GM18526 (cell line): ENCODE data around the gene SPCS2.

Experiments
- POLR2A ChIP-seq: IDR thresholded peaks from 3 replicates; pipeline ENCODE4 v1.6.1; 2011; ENCODE audit not compliant: insufficient read length; ENCODE audit errors: extremely low read depth

SPCS2 gene

GRCh38 chr11:75014129-75014528 lies 65.1 kb downstream of the SPCS2 start:
- TF ChIP-seq POLR2A: no peak

GRCh38 chr11:75022296-75022695 lies 73.2 kb downstream of the SPCS2 start:
- TF ChIP-seq POLR2A: no peak

- no peak for TF ChIP-seq POLR2A
Measured at GRCh38 chr11:75022759-75023396, 73.8 kb downstream of the SPCS2 start.

- no peak for TF ChIP-seq POLR2A
Measured at GRCh38 chr11:75023446-75024067, 74.5 kb downstream of the SPCS2 start.

- no peak for TF ChIP-seq POLR2A
Measured at GRCh38 chr11:75024068-75024449, 75.0 kb downstream of the SPCS2 start.

- TF ChIP-seq POLR2A: no peak
Measured at GRCh38 chr11:75024764-75025211, 75.7 kb downstream of the SPCS2 start.

GRCh38 chr11:75025561-75025960 lies 76.5 kb downstream of the SPCS2 start:
- TF ChIP-seq POLR2A: no peak

- TF ChIP-seq POLR2A: no peak
Measured at GRCh38 chr11:75028321-75028720, 79.3 kb downstream of the SPCS2 start.
